ENCODE data around the gene CEL. TPM values are rescaled to one million over a fixed set of nuclear protein-coding genes. Genes with fewer than 3 reads are reported as not detected.

CEL gene
- total and polyA plus RNA-seq, 4 donors = 0.66 to 6.3 (median 0.86) TPM

GRCh38 chr9:133073086-133074014 lies 11.6 kb downstream of the CEL start:
- ATAC-seq (ENCODE audit: insufficient read depth, low FRiP score) = no peak
- no peaks in the 10 kb centered on the region for H3K27me3 ChIP-seq (ENCODE audit: control insufficient read depth in 3 of 3, insufficient read depth in 3 of 3, low read length in 2 of 3)
- TF ChIP-seq CTCF (IDR thresholded peaks at IDR 0.05; ENCODE audit: control extremely low read depth, extremely low read depth) = no peak
- H3K36me3 ChIP-seq (ENCODE audit: control insufficient read depth in 4 of 4, insufficient read depth in 4 of 4, low read length in 4 of 4) = peaks cover 0 to 2% (median 0%) of the 10 kb centered on the region in 4 donors
- WGBS, 2 donors = 77 to 80% methylated on average over 12 of the region's 12 CpGs
- H3K9ac ChIP-seq (ENCODE audit: insufficient read depth in 1 of 2, low read length in 2 of 2) = no peak overlapping the region
- no peaks in the 10 kb centered on the region for H3K9me3 ChIP-seq (ENCODE audit: control insufficient read depth in 4 of 4, insufficient read depth in 3 of 4, low read length in 3 of 4)
- no peak for DNase-seq
- H3K4me1 ChIP-seq (ENCODE audit: control insufficient read depth in 5 of 5, insufficient read depth in 5 of 5, low read length in 5 of 5) = no peaks in the 10 kb centered on the region
- no peak overlapping the region for H3K27ac ChIP-seq (ENCODE audit: low read depth in 1 of 2, low read length in 1 of 2)
- no peak overlapping the region for H3K4me3 ChIP-seq

GRCh38 chr9:133074111-133074651 lies 12.4 kb downstream of the CEL start:
- DNase-seq = peak in 2 of 3 donors; percentile 24 to 44
- no peak for ATAC-seq (ENCODE audit: insufficient read depth, low FRiP score)
- TF ChIP-seq CTCF (IDR thresholded peaks at IDR 0.05; ENCODE audit: control extremely low read depth, extremely low read depth) = no peak
- H3K4me1 ChIP-seq (ENCODE audit: control insufficient read depth in 5 of 5, insufficient read depth in 5 of 5, low read length in 5 of 5) = no peaks in the 10 kb centered on the region
- WGBS, 2 donors = 64 to 80% methylated on average over 8 of the region's 8 CpGs
- no peak overlapping the region for H3K27ac ChIP-seq (ENCODE audit: low read depth in 1 of 2, low read length in 1 of 2)
- H3K9me3 ChIP-seq (ENCODE audit: control insufficient read depth in 4 of 4, insufficient read depth in 3 of 4, low read length in 3 of 4) = no peaks in the 10 kb centered on the region
- no peaks in the 10 kb centered on the region for H3K27me3 ChIP-seq (ENCODE audit: control insufficient read depth in 3 of 3, insufficient read depth in 3 of 3, low read length in 2 of 3)
- no peak overlapping the region for H3K4me3 ChIP-seq
- H3K9ac ChIP-seq (ENCODE audit: insufficient read depth in 1 of 2, low read length in 2 of 2) = no peak overlapping the region
- peaks cover 0 to 2% (median 0%) of the 10 kb centered on the region in 4 donors for H3K36me3 ChIP-seq (ENCODE audit: control insufficient read depth in 4 of 4, insufficient read depth in 4 of 4, low read length in 4 of 4)

- Histone ChIP-seq H3K27ac (ENCODE audit: low read depth in 1 of 2, low read length in 1 of 2) (no peak overlapping the region), H3K36me3 (ENCODE audit: control insufficient read depth in 4 of 4, insufficient read depth in 4 of 4, low read length in 4 of 4) (no peaks in the 10 kb centered on the region), H3K9ac (ENCODE audit: insufficient read depth in 1 of 2, low read length in 2 of 2) (no peak overlapping the region), H3K4me1 (ENCODE audit: control insufficient read depth in 5 of 5, insufficient read depth in 5 of 5, low read length in 5 of 5) (no peaks in the 10 kb centered on the region), H3K4me3 (no peak overlapping the region), H3K27me3 (ENCODE audit: control insufficient read depth in 3 of 3, insufficient read depth in 3 of 3, low read length in 2 of 3) (no peaks in the 10 kb centered on the region), H3K9me3 (ENCODE audit: control insufficient read depth in 4 of 4, insufficient read depth in 3 of 4, low read length in 3 of 4) (no peaks in the 10 kb centered on the region)
- DNase-seq (peak in 1 of 3 donors; percentile 25), ATAC-seq (ENCODE audit: insufficient read depth, low FRiP score) (no peak)
- 69 to 83% methylated on average over 4 of the region's 4 CpGs for WGBS, 2 donors
- TF ChIP-seq CTCF (IDR thresholded peaks at IDR 0.05; ENCODE audit: control extremely low read depth, extremely low read depth) = no peak
Measured at GRCh38 chr9:133075925-133076630, 14.3 kb downstream of the CEL start.

All from lung (tissue), 12 donors.